Caco-2 (cell line): ENCODE results near the gene BRD3OS. TPM values are rescaled to one million over a fixed set of nuclear protein-coding genes. Genes with fewer than 3 reads are reported as not detected.

Source experiments
- BruUV-seq: library from RNA; stranded (reverse); fragments of 400-500 nt; replicated peaks from 2 replicates; lab custom pipeline; 2021; lab: Mats Ljungman, UMichigan
- CTCF ChIA-PET: fragments of 300-600 bp; sonication (Branson Sonifier 250); formaldehyde crosslinking; loops from one replicate; lab custom pipeline; 2022; ENCODE audit warnings: antibody characterized with exemption; lab: Charles Lee
- POLR2A ChIA-PET: fragments of 300-600 bp; sonication (Branson Sonifier 250); formaldehyde crosslinking; loops from one replicate; lab custom pipeline; 2022; ENCODE audit warnings: antibody characterized with exemption; lab: Charles Lee
- DNase-seq, 2 experiments: peaks; one replicate each; pipeline versions ENCODE4 v3.0.0 to v3.0.0-alpha.2; 2020 to 2022
- H3K27me3 ChIP-seq: replicated peaks from 2 replicates; pipeline ENCODE4 v1.6.0; 2011; ENCODE audit warnings: low read length; ENCODE audit not compliant: control insufficient read depth, insufficient read depth
- H3K36me3 ChIP-seq: 2 replicates; pipeline ENCODE4 v1.5.1; 2011; ENCODE audit warnings: low read length; ENCODE audit not compliant: control insufficient read depth, insufficient read depth
- H3K4me1 ChIP-seq: fragments of 250-450 bp; sonication (Bioruptor Pico); 2 replicates; pipeline ENCODE4 v1.5.1; 2020; ENCODE audit warnings: mild to moderate bottlenecking
- H3K4me3 ChIP-seq: 2 replicates; pipeline ENCODE4 v1.5.1; 2011; ENCODE audit warnings: low read depth, mild to moderate bottlenecking, control low read depth, low read length
- H3K9me3 ChIP-seq: fragments of 250-450 bp; sonication (Bioruptor Pico); 2 replicates; pipeline ENCODE4 v1.5.1; 2020; ENCODE audit warnings: mild to moderate bottlenecking, moderate library complexity
- H3K27ac Mint-ChIP-seq: one replicate; pipeline ENCODE4 v1.8.0; 2022; ENCODE audit warnings: mixed read lengths; ENCODE audit not compliant: unreplicated experiment
- H3K27me3 Mint-ChIP-seq: one replicate; pipeline ENCODE4 v1.8.0; 2022; ENCODE audit warnings: mixed read lengths; ENCODE audit not compliant: insufficient read depth, unreplicated experiment
- H3K36me3 Mint-ChIP-seq: one replicate; pipeline ENCODE4 v1.8.0; 2022; ENCODE audit warnings: mild to moderate bottlenecking, mixed read lengths; ENCODE audit not compliant: insufficient read depth, unreplicated experiment
- H3K4me1 Mint-ChIP-seq: one replicate; pipeline ENCODE4 v1.8.0; 2022; ENCODE audit warnings: low read depth, mixed read lengths; ENCODE audit not compliant: unreplicated experiment
- H3K4me3 Mint-ChIP-seq: one replicate; pipeline ENCODE4 v1.8.0; 2022; ENCODE audit warnings: mild to moderate bottlenecking, moderate library complexity, mixed read lengths; ENCODE audit not compliant: unreplicated experiment
- H3K9me3 Mint-ChIP-seq: one replicate; pipeline ENCODE4 v1.8.0; 2022; ENCODE audit warnings: mixed read lengths; ENCODE audit not compliant: unreplicated experiment
- intact Hi-C: fragments of 100-400 bp; cut with micrococcal nuclease; formaldehyde crosslinking; loops from one replicate; pipeline ENCODE4 v1.10.0; 2022; ENCODE audit not compliant: unreplicated experiment
- total RNA-seq: library from RNA; stranded (reverse); gene quantifications from 2 replicates; pipeline ENCODE4 v1.2.3, GENCODE V29; 2022
- TF ChIP-seq, protein P1 (sequence below), 2 experiments: fragments of 200-600 bp in 1 of 2; IDR thresholded peaks; 1 replicate in 1 of 2; 2 replicates in 1 of 2; pipeline versions ENCODE4 v1.5.1 to v1.8.0; 2011 to 2022; ENCODE audit warnings: antibody characterized with exemption in 1 of 2, control low read depth in 1 of 2, inconsistent platforms in 1 of 2, low read depth in 1 of 2, low read length in 1 of 2, mild to moderate bottlenecking in 1 of 2, moderate library complexity in 1 of 2; ENCODE audit not compliant: insufficient read depth in 1 of 2, severe bottlenecking in 1 of 2, unreplicated experiment in 1 of 2

BRD3OS gene
- total RNA-seq, 1 experiment from 2014 or later: 9.4 TPM

DNA sequence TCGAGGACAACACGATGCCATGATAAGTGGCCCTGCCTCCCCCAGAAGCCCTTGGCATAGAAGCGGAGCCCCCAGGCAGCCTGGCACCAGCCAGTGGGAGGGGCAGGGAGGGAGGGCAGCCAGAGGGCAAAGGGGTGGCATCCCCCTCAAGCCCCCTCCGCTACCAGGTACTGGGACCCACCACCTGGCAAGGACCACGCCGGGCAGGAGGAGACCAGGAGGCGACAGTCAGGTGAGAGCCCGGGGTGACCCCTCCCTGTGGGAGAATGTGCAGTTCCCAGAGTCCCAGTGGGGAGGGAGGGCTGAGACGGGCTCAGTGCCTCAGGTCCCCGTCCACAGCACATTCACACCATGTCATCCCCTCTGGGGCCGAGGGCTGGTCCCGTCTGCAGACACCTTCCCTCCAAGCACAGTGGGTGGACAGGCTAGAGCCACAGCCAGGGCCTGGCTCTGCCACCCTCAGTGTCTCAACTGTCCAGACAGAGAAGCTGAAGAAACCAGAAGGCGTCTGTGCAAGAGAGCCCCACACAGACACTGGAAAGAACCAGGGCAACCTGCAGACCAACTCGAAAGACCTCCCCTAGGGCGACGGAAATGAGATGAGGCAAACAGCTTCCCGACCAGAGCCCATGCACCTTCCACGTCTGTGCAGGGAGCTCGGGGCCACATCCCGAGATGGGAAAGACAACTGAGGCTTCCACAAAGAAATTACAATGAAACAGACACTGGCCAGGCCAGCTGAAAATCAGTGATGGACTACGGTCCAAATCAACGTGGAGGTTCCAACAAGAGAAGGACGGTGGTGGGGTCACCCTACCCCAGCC, 31.4 kb downstream of the BRD3OS start:
- intact Hi-C loops: no loop called here
- Histone ChIP-seq H3K9me3 (no peaks in the 10 kb centered on the region), H3K4me3 (no peak overlapping the region), H3K36me3 (peaks cover 1% of the 10 kb centered on the region; the same call in 1 of the 2 replicates), H3K27me3 (no peaks in the 10 kb centered on the region), H3K4me1 (no peaks in the 10 kb centered on the region)
- Mint-ChIP-seq H3K27me3 (no peaks in the 10 kb centered on the region), H3K4me3 (no peak overlapping the region), H3K36me3 (peaks cover 28% of the 10 kb centered on the region), H3K4me1 (no peaks in the 10 kb centered on the region), H3K9me3 (no peaks in the 10 kb centered on the region), H3K27ac (no peak overlapping the region)
- ChIA-PET CTCF (no interaction called here), POLR2A (no interaction called here)
- TF ChIP-seq, protein P1, sequence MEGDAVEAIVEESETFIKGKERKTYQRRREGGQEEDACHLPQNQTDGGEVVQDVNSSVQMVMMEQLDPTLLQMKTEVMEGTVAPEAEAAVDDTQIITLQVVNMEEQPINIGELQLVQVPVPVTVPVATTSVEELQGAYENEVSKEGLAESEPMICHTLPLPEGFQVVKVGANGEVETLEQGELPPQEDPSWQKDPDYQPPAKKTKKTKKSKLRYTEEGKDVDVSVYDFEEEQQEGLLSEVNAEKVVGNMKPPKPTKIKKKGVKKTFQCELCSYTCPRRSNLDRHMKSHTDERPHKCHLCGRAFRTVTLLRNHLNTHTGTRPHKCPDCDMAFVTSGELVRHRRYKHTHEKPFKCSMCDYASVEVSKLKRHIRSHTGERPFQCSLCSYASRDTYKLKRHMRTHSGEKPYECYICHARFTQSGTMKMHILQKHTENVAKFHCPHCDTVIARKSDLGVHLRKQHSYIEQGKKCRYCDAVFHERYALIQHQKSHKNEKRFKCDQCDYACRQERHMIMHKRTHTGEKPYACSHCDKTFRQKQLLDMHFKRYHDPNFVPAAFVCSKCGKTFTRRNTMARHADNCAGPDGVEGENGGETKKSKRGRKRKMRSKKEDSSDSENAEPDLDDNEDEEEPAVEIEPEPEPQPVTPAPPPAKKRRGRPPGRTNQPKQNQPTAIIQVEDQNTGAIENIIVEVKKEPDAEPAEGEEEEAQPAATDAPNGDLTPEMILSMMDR (IDR thresholded peaks at IDR 0.05; ENCODE audit: insufficient read depth in 1 of 2, low read depth in 1 of 2, low read length in 1 of 2, severe bottlenecking in 1 of 2, unreplicated experiment in 1 of 2): no peak
- no TSS peak for BruUV-seq
- no peak for DNase-seq

GRCh38 chr9:134057307-134057657, 32.0 kb downstream of the BRD3OS start:
- Histone ChIP-seq H3K36me3 (peaks cover 1% of the 10 kb centered on the region; the same call in 1 of the 2 replicates), H3K9me3 (no peaks in the 10 kb centered on the region), H3K4me1 (no peaks in the 10 kb centered on the region), H3K27me3 (no peaks in the 10 kb centered on the region), H3K4me3 (no peak overlapping the region)
- CTCF ChIA-PET: no interaction called here
- H3K4me3 Mint-ChIP-seq: no peak overlapping the region
- H3K36me3 Mint-ChIP-seq: peaks cover 22% of the 10 kb centered on the region
- H3K4me1 Mint-ChIP-seq: no peaks in the 10 kb centered on the region
- no peak overlapping the region for H3K27ac Mint-ChIP-seq
- intact Hi-C loops: no loop called here
- no peaks in the 10 kb centered on the region for H3K9me3 Mint-ChIP-seq
- POLR2A ChIA-PET: no interaction called here
- DNase-seq: no peak
- TF ChIP-seq, protein P1 (IDR thresholded peaks at IDR 0.05; ENCODE audit: insufficient read depth in 1 of 2, low read depth in 1 of 2, low read length in 1 of 2, severe bottlenecking in 1 of 2, unreplicated experiment in 1 of 2): no peak
- BruUV-seq: no TSS peak
- no peaks in the 10 kb centered on the region for H3K27me3 Mint-ChIP-seq

- DNase-seq: peak in 1 of 2 experiments; percentile 22
- Histone ChIP-seq H3K36me3 (peaks cover 1% of the 10 kb centered on the region; the same call in 1 of the 2 replicates), H3K27me3 (no peaks in the 10 kb centered on the region), H3K9me3 (no peaks in the 10 kb centered on the region), H3K4me1 (no peaks in the 10 kb centered on the region), H3K4me3 (no peak overlapping the region)
- Mint-ChIP-seq H3K4me3 (no peak overlapping the region), H3K27ac (peak overlapping the region; percentile 73), H3K4me1 (no peaks in the 10 kb centered on the region), H3K27me3 (no peaks in the 10 kb centered on the region), H3K9me3 (no peaks in the 10 kb centered on the region), H3K36me3 (peaks cover 18% of the 10 kb centered on the region)
- ChIA-PET CTCF (no interaction called here), POLR2A (no interaction called here)
- intact Hi-C loops: no loop called here
- no TSS peak for BruUV-seq
- TF ChIP-seq, protein P1 (IDR thresholded peaks at IDR 0.05; ENCODE audit: insufficient read depth in 1 of 2, low read depth in 1 of 2, low read length in 1 of 2, severe bottlenecking in 1 of 2, unreplicated experiment in 1 of 2): no peak
Measured at GRCh38 chr9:134057751-134058701, 32.7 kb downstream of the BRD3OS start.
